Fibroblast of skin of abdomen (primary cell): ENCODE results near the gene FZD4.

Experiments
- DNase-seq: peaks from one replicate; pipeline ENCODE4 v3.0.0-alpha.2; 2013

FZD4 gene

GRCh38 chr11:86906198-86906597 is 49.0 kb downstream of the FZD4 start:
- no peak for DNase-seq

- no peak for DNase-seq
Observed at GRCh38 chr11:86905252-86905651, 49.9 kb downstream of the FZD4 start.

- DNase-seq: no peak
Observed at GRCh38 chr11:86904001-86904400, 51.2 kb downstream of the FZD4 start.

GRCh38 chr11:86902345-86902744 is 52.9 kb downstream of the FZD4 start:
- no peak for DNase-seq

GRCh38 chr11:86901599-86901998 is 53.6 kb downstream of the FZD4 start:
- DNase-seq: no peak

GRCh38 chr11:86900162-86900561 is 55.0 kb downstream of the FZD4 start:
- no peak for DNase-seq

GRCh38 chr11:86898689-86899088 is 56.5 kb downstream of the FZD4 start:
- no peak for DNase-seq

GRCh38 chr11:86896441-86896841 is 58.8 kb downstream of the FZD4 start:
- peak; percentile 92 for DNase-seq
